ENCODE results near the gene CTNNA1. TPM values are rescaled to one million over a fixed set of nuclear protein-coding genes. Genes with fewer than 3 reads are reported as not detected.

CTNNA1 gene
- polyA plus RNA-seq, 1 of the 3 experiments (the other 2 are of a cell fraction) = 130 TPM

GRCh38 chr5:138719811-138720210 lies 33.4 kb upstream of the CTNNA1 start (continued):
- TF ChIP-seq ZBTB33 (IDR thresholded peaks at IDR 0.05; ENCODE audit: borderline replicate concordance, low read depth) (no peak), EZH2phosphoT487 (IDR thresholded peaks at IDR 0.05; ENCODE audit: borderline replicate concordance, low read depth) (no peak), TEAD4 (IDR thresholded peaks at IDR 0.05; ENCODE audit: borderline replicate concordance, insufficient read depth) (no peak)

GRCh38 chr5:138720840-138721239 lies 32.4 kb upstream of the CTNNA1 start:
- Histone ChIP-seq H2AFZ (ENCODE audit: low read depth) (no peak overlapping the region), H3K4me1 (ENCODE audit: control insufficient read depth in 1 of 2, insufficient read depth in 2 of 2, low read depth in 1 of 2, low read length in 1 of 2) (peaks cover 0 to 17% of the 10 kb centered on the region in 2 experiments; a peak in 1 of 4 replicates), H3F3A (replicated peaks; ENCODE audit: insufficient read depth) (peaks cover under 1% of the 10 kb centered on the region), H3K4me3 (ENCODE audit: low read depth in 2 of 2, low read length in 1 of 2) (no peak overlapping the region), H3K9me2 (no peaks in the 10 kb centered on the region), H3K27ac (ENCODE audit: low read depth in 2 of 2, low read length in 1 of 2) (no peak overlapping the region), H3K27me3 (ENCODE audit: insufficient read depth) (0 out of 2 replicates have a peak, but pooled peaks cover 8% of the 10 kb centered on the region), H4K20me1 (ENCODE audit: insufficient read depth) (no peaks in the 10 kb centered on the region), H3K9ac (no peak overlapping the region), H3K36me3 (replicated peaks in 1 of 2; ENCODE audit: control insufficient read depth in 1 of 2, insufficient read depth in 2 of 2, low read length in 1 of 2) (no peaks in the 10 kb centered on the region), H3K79me2 (ENCODE audit: insufficient read depth) (no peaks in the 10 kb centered on the region), H3K4me2 (no peak overlapping the region), H3K9me3 (no peaks in the 10 kb centered on the region)
- TF ChIP-seq GATA2 (CRISPR knock-in tag; IDR thresholded peaks at IDR 0.05) = no peak
- TF ChIP-seq ELF1 (IDR thresholded peaks at IDR 0.05) = no peak
- TF ChIP-seq NRF1 (IDR thresholded peaks at IDR 0.05; ENCODE audit: low read depth, low read length) = no peak
- TF ChIP-seq YY1 (IDR thresholded peaks at IDR 0.05; ENCODE audit: low read depth) = no peak
- no peak for TF ChIP-seq NFIC (IDR thresholded peaks at IDR 0.05; ENCODE audit: borderline replicate concordance)
- TF ChIP-seq USF2 (IDR thresholded peaks at IDR 0.05; ENCODE audit: borderline replicate concordance, low read depth, low read length) = no peak
- TF ChIP-seq FOXM1 (IDR thresholded peaks at IDR 0.05; ENCODE audit: low read depth) = no peak
- no peak for TF ChIP-seq ZBTB33 (IDR thresholded peaks at IDR 0.05; ENCODE audit: borderline replicate concordance, low read depth)
- TF ChIP-seq MAX (IDR thresholded peaks at IDR 0.05; ENCODE audit: low read depth) = no peak
- TF ChIP-seq EZH2phosphoT487 (IDR thresholded peaks at IDR 0.05; ENCODE audit: borderline replicate concordance, low read depth) = no peak
- TF ChIP-seq EP300 (IDR thresholded peaks at IDR 0.05; ENCODE audit: borderline replicate concordance in 1 of 2, low read depth in 1 of 2, low read length in 1 of 2) = no peak
- TF ChIP-seq RAD21 (IDR thresholded peaks at IDR 0.05; ENCODE audit: low read length) = no peak
- TF ChIP-seq RFX5 (IDR thresholded peaks at IDR 0.05; ENCODE audit: low read length) = no peak
- 80% methylated on average over 2 of the region's 2 CpGs for WGBS (ENCODE audit: low lambda C conversion rate)
- DNase-seq = no peak
- CTCF ChIA-PET = no interaction called here
- POLR2A ChIA-PET = no interaction called here

Data from SK-N-SH (cell line).